HEK293 (cell line): ENCODE measurements around the gene HLA-DPB1.

ENCODE experiments used
- ATF2 ChIP-seq: fragments of 450-650 bp; formaldehyde crosslinking; IDR thresholded peaks from 2 replicates; pipeline ENCODE4 v1.5.1; 2016; ENCODE audit warnings: missing biosample characterization, missing genetic modification characterization, low read depth
- EGR2 ChIP-seq: fragments of 450-650 bp; formaldehyde crosslinking; IDR thresholded peaks from 2 replicates; pipeline ENCODE4 v1.5.1; 2016; ENCODE audit warnings: low read depth, missing biosample characterization, missing genetic modification characterization
- GLIS1 ChIP-seq: fragments of 450-650 bp; formaldehyde crosslinking; IDR thresholded peaks from 2 replicates; pipeline ENCODE4 v1.5.1; 2016; ENCODE audit warnings: missing biosample characterization, missing genetic modification characterization
- INSM2 ChIP-seq: fragments of 450-650 bp; formaldehyde crosslinking; IDR thresholded peaks from 2 replicates; pipeline ENCODE4 v1.5.1; 2016; ENCODE audit warnings: missing biosample characterization, missing genetic modification characterization
- PRDM2 ChIP-seq: fragments of 450-650 bp; formaldehyde crosslinking; IDR thresholded peaks from 2 replicates; pipeline ENCODE4 v1.5.1; 2016; ENCODE audit warnings: missing biosample characterization, missing genetic modification characterization, borderline replicate concordance
- SP7 ChIP-seq: fragments of 450-650 bp; formaldehyde crosslinking; IDR thresholded peaks from 2 replicates; pipeline ENCODE4 v1.5.1; 2016; ENCODE audit warnings: missing biosample characterization, missing genetic modification characterization
- TRIM28 ChIP-seq: IDR thresholded peaks from 2 replicates; pipeline ENCODE4 v1.6.1; 2011; ENCODE audit warnings: low read length, control low read depth, borderline replicate concordance
- ZBTB26 ChIP-seq: fragments of 450-650 bp; formaldehyde crosslinking; optimal IDR thresholded peaks from 2 replicates; pipeline ENCODE3; 2016; ENCODE audit warnings: missing biosample characterization, mild to moderate bottlenecking, missing genetic modification characterization
- ZBTB48 ChIP-seq: fragments of 450-650 bp; formaldehyde crosslinking; IDR thresholded peaks from 2 replicates; pipeline ENCODE4 v1.5.1; 2016; ENCODE audit warnings: missing biosample characterization, missing genetic modification characterization
- ZBTB8A ChIP-seq: fragments of 450-650 bp; formaldehyde crosslinking; IDR thresholded peaks from 2 replicates; pipeline ENCODE4 v1.5.1; 2016; ENCODE audit warnings: missing biosample characterization, missing genetic modification characterization
- ZFP37 ChIP-seq: fragments of 450-650 bp; formaldehyde crosslinking; IDR thresholded peaks from 2 replicates; pipeline ENCODE4 v1.5.1; 2016; ENCODE audit warnings: missing biosample characterization, missing genetic modification characterization
- ZNF114 ChIP-seq: fragments of 450-650 bp; formaldehyde crosslinking; IDR thresholded peaks from 2 replicates; pipeline ENCODE4 v1.5.0; 2017; ENCODE audit warnings: missing biosample characterization, missing genetic modification characterization
- ZNF121 ChIP-seq: fragments of 450-650 bp; formaldehyde crosslinking; IDR thresholded peaks from 2 replicates; pipeline ENCODE4 v1.5.1; 2016; ENCODE audit warnings: missing biosample characterization, missing genetic modification characterization
- ZNF155 ChIP-seq: fragments of 450-650 bp; formaldehyde crosslinking; IDR thresholded peaks from 2 replicates; pipeline ENCODE4 v1.5.1; 2016; ENCODE audit warnings: missing biosample characterization, missing genetic modification characterization
- ZNF16 ChIP-seq: fragments of 450-650 bp; formaldehyde crosslinking; IDR thresholded peaks from 2 replicates; pipeline ENCODE4 v1.5.1; 2016; ENCODE audit warnings: low read depth, missing biosample characterization, missing genetic modification characterization
- ZNF174 ChIP-seq: fragments of 450-650 bp; formaldehyde crosslinking; IDR thresholded peaks from 2 replicates; pipeline ENCODE4 v1.5.0; 2017; ENCODE audit warnings: missing biosample characterization, mild to moderate bottlenecking, missing genetic modification characterization
- ZNF184 ChIP-seq: fragments of 450-650 bp; IDR thresholded peaks from 2 replicates; pipeline ENCODE4 v1.5.1; 2018; ENCODE audit warnings: missing biosample characterization, mild to moderate bottlenecking, missing genetic modification characterization
- ZNF19 ChIP-seq: fragments of 450-650 bp; formaldehyde crosslinking; IDR thresholded peaks from 2 replicates; pipeline ENCODE4; 2016; ENCODE audit warnings: missing biosample characterization, missing genetic modification characterization, low read depth
- ZNF223 ChIP-seq: fragments of 450-650 bp; formaldehyde crosslinking; IDR thresholded peaks from 2 replicates; pipeline ENCODE4 v1.5.1; 2016; ENCODE audit warnings: missing biosample characterization, missing genetic modification characterization
- ZNF24 ChIP-seq: fragments of 450-650 bp; formaldehyde crosslinking; IDR thresholded peaks from 2 replicates; pipeline ENCODE4 v1.5.1; 2016; ENCODE audit warnings: missing biosample characterization, missing genetic modification characterization
- ZNF266 ChIP-seq: fragments of 450-650 bp; formaldehyde crosslinking; IDR thresholded peaks from 2 replicates; pipeline ENCODE4 v1.5.1; 2016; ENCODE audit warnings: missing biosample characterization, missing genetic modification characterization, low read depth
- ZNF366 ChIP-seq: fragments of 450-650 bp; formaldehyde crosslinking; conservative IDR thresholded peaks from 2 replicates; pipeline ENCODE4 v1.5.1; 2016; ENCODE audit warnings: missing biosample characterization, missing genetic modification characterization
- ZNF426 ChIP-seq: fragments of 450-650 bp; formaldehyde crosslinking; IDR thresholded peaks from 2 replicates; pipeline ENCODE4 v1.5.1; 2017; ENCODE audit warnings: missing biosample characterization, missing genetic modification characterization, mild to moderate bottlenecking, inconsistent platforms, moderate library complexity
- ZNF776 ChIP-seq: fragments of 450-650 bp; formaldehyde crosslinking; IDR thresholded peaks from 2 replicates; pipeline ENCODE4 v1.5.0; 2017; ENCODE audit warnings: missing biosample characterization, missing genetic modification characterization, borderline replicate concordance
- ZNF791 ChIP-seq: fragments of 450-650 bp; formaldehyde crosslinking; IDR thresholded peaks from 2 replicates; pipeline ENCODE4 v1.5.1; 2016; ENCODE audit warnings: missing biosample characterization, missing genetic modification characterization
- ZNF837 ChIP-seq: fragments of 450-650 bp; formaldehyde crosslinking; IDR thresholded peaks from 2 replicates; pipeline ENCODE4 v1.5.1; 2016; ENCODE audit warnings: missing biosample characterization, missing genetic modification characterization

HLA-DPB1 gene

GRCh38 chr6:33080127-33081089 is 4.6 kb downstream of the HLA-DPB1 start (continued):
- TF ChIP-seq PRDM2 (no peak), ZFP37 (tag by site-specific recombination) (no peak), ZNF223 (tag by site-specific recombination) (no peak), EGR2 (tag by site-specific recombination) (peak; percentile 59), ZNF24 (tag by site-specific recombination) (peak; percentile 78), ZNF19 (tag by site-specific recombination) (no peak), ZNF837 (tag by site-specific recombination) (no peak), ZNF791 (tag by site-specific recombination) (no peak), ZNF366 (tag by site-specific recombination) (peak; percentile 74), ATF2 (no peak), ZNF114 (tag by site-specific recombination) (no peak), ZNF121 (tag by site-specific recombination) (peak; percentile 62; the same call in 1 of the 2 replicates), ZNF174 (tag by site-specific recombination) (no peak), ZNF776 (tag by site-specific recombination) (no peak), INSM2 (tag by site-specific recombination) (no peak), ZNF266 (tag by site-specific recombination) (no peak), ZBTB48 (peak; percentile 76), ZNF155 (tag by site-specific recombination) (no peak), ZNF184 (tag by site-specific recombination) (peak; percentile 26; the same call in 1 of the 2 replicates), SP7 (tag by site-specific recombination) (peak; percentile 73), ZNF426 (no peak), ZBTB8A (tag by site-specific recombination) (no peak), ZNF16 (tag by site-specific recombination) (0 out of 2 replicates have a peak, but pooled peaks have one; percentile 22), TRIM28 (no peak), GLIS1 (peak; percentile 85), ZBTB26 (tag by site-specific recombination) (peak; percentile 59)
